Left renal cortex interstitium (tissue), 4 donors: ENCODE measurements around the gene PLA2G6. TPM values are rescaled to one million over a fixed set of nuclear protein-coding genes. Genes with fewer than 3 reads are reported as not detected.
"Not testable (repeated sequence)": the region's sequence is repeated elsewhere in the genome, so short reads cannot be mapped to it uniquely, and the experiment has no call there.

Experiments
- DNase-seq, 4 donors: peaks; one replicate each; pipeline ENCODE4 v3.0.0-alpha.2; 2013; ENCODE audit warnings: low read depth in 4 of 4, low spot score in 2 of 4, missing footprints in 1 of 4
- polyA plus RNA-seq, 4 donors: library from polyadenylated mRNA; unstranded; fragments of 120-200 nt; gene quantifications; one replicate each; pipeline ENCODE4 v1.2.1, GENCODE V29; 2013; ENCODE audit not compliant: insufficient read length in 4 of 4

The PLA2G6 gene
- polyA plus RNA-seq, 4 donors = 27.6 to 72.6 (median 49.3) TPM

GRCh38 chr22:38193580-38193979 is 11.9 kb upstream of the PLA2G6 start:
- DNase-seq = no peak

GRCh38 chr22:38192475-38192863 is 10.8 kb upstream of the PLA2G6 start:
- no peak for DNase-seq

- no peak for DNase-seq
Observed at GRCh38 chr22:38191731-38192474, 10.3 kb upstream of the PLA2G6 start.

GRCh38 chr22:38191055-38191454 is 9.4 kb upstream of the PLA2G6 start:
- DNase-seq = no peak

GRCh38 chr22:38190581-38190980 is 9.0 kb upstream of the PLA2G6 start:
- no peak for DNase-seq

- no peak for DNase-seq
Observed at GRCh38 chr22:38189104-38189503, 7.5 kb upstream of the PLA2G6 start.

GRCh38 chr22:38187413-38188212 is 6.0 kb upstream of the PLA2G6 start:
- no peak for DNase-seq

GRCh38 chr22:38186429-38186828 is 4.8 kb upstream of the PLA2G6 start:
- DNase-seq = no peak

- DNase-seq = no peak
Observed at GRCh38 chr22:38184788-38185187, 3.2 kb upstream of the PLA2G6 start.

- no peak for DNase-seq
Observed at GRCh38 chr22:38180841-38181452, 683 bp downstream of the PLA2G6 start.

GRCh38 chr22:38178605-38178937 is 3.1 kb downstream of the PLA2G6 start:
- not testable (repeated sequence) for DNase-seq

GRCh38 chr22:38177926-38178604 is 3.6 kb downstream of the PLA2G6 start:
- DNase-seq = no peak

- DNase-seq = not testable (repeated sequence)
Observed at GRCh38 chr22:38177571-38177925, 4.1 kb downstream of the PLA2G6 start.

GRCh38 chr22:38177044-38177443 is 4.6 kb downstream of the PLA2G6 start:
- no peak for DNase-seq

- no peak for DNase-seq
Observed at GRCh38 chr22:38176170-38176741, 5.4 kb downstream of the PLA2G6 start.

GRCh38 chr22:38175206-38176118 is 6.2 kb downstream of the PLA2G6 start:
- DNase-seq = no peak

- no peak for DNase-seq
Observed at GRCh38 chr22:38174626-38175025, 7.0 kb downstream of the PLA2G6 start.

GRCh38 chr22:38173641-38173906 is 8.1 kb downstream of the PLA2G6 start:
- no peak for DNase-seq

GRCh38 chr22:38172832-38173640 is 8.6 kb downstream of the PLA2G6 start:
- DNase-seq = no peak
